ENCODE results near the gene XAB2. TPM values are rescaled to one million over a fixed set of nuclear protein-coding genes. Genes with fewer than 3 reads are reported as not detected.

XAB2 gene
- total RNA-seq, 4 donors from 2014 or later, result 22.5 to 37.0 (median 27.8) TPM

- DNase-seq (ENCODE audit: low spot score) (no peak), ATAC-seq (ENCODE audit: low FRiP score) (no peak)
- no peak for TF ChIP-seq CTCF (IDR thresholded peaks at IDR 0.05)
Measured at GRCh38 chr19:7622933-7623685, 6.2 kb downstream of the XAB2 start.

- no peak for TF ChIP-seq CTCF (IDR thresholded peaks at IDR 0.05)
- ATAC-seq (ENCODE audit: low FRiP score) (no peak), DNase-seq (ENCODE audit: low spot score) (no peak)
Measured at GRCh38 chr19:7620442-7621412, 8.6 kb downstream of the XAB2 start.

- no peak for DNase-seq (ENCODE audit: low spot score)
- no peak for TF ChIP-seq CTCF (IDR thresholded peaks at IDR 0.05)
- no peak for ATAC-seq (ENCODE audit: low FRiP score)
Measured at GRCh38 chr19:7619671-7620441, 9.5 kb downstream of the XAB2 start.

GRCh38 chr19:7618771-7619510, 10.4 kb downstream of the XAB2 start:
- ATAC-seq (ENCODE audit: low FRiP score) (no peak), DNase-seq (ENCODE audit: low spot score) (no peak)
- no peak for TF ChIP-seq CTCF (IDR thresholded peaks at IDR 0.05)

GRCh38 chr19:7618348-7618747, 11.0 kb downstream of the XAB2 start:
- ATAC-seq (ENCODE audit: low FRiP score), result no peak
- TF ChIP-seq CTCF (IDR thresholded peaks at IDR 0.05), result no peak

GRCh38 chr19:7617735-7618134, 11.6 kb downstream of the XAB2 start:
- no peak for TF ChIP-seq CTCF (IDR thresholded peaks at IDR 0.05)
- ATAC-seq (ENCODE audit: low FRiP score), result no peak
- DNase-seq (ENCODE audit: low spot score), result no peak

More at GRCh38 chr19:7618348-7618747, 11.0 kb downstream of the XAB2 start:
- no peak for DNase-seq (ENCODE audit: low spot score)

Measured in omental fat pad (tissue), 4 donors.